ENCODE measurements around the gene LSM3.

GRCh38 chr3:14134291-14134690 lies 44.3 kb upstream of the LSM3 start:
- TF ChIP-seq EZH2 (IDR thresholded peaks at IDR 0.05; ENCODE audit: borderline replicate concordance) (no peak), CTCF (IDR thresholded peaks at IDR 0.05; ENCODE audit: poor library complexity) (no peak), EZH2phosphoT487 (IDR thresholded peaks at IDR 0.05; ENCODE audit: low read depth, severe bottlenecking, unreplicated experiment) (no peak)

Measured in hepatocyte (in vitro differentiated cells).